SK-N-SH treated with all-trans-retinoic acid at 6 μM for 48 hours (cell line): ENCODE data around the gene UBXN10.

Source experiments
- ATAC-seq: fragments of 200-7000 bp; cut with Tn5 transposase; 3 replicates; pipeline ENCODE4 v1.9.1; 2020; ENCODE audit warnings: mild to moderate bottlenecking, moderate library complexity
- ARNTL ChIP-seq: fragments of 450-650 bp; formaldehyde crosslinking; IDR thresholded peaks from 2 replicates; pipeline ENCODE4 v1.5.0; 2020; ENCODE audit warnings: low read depth, mild to moderate bottlenecking, moderate library complexity, borderline replicate concordance
- BACH2 ChIP-seq: fragments of 250-450 bp; sonication (Bioruptor Pico); IDR thresholded peaks from 2 replicates; pipeline ENCODE4 v1.9.0; 2021; ENCODE audit warnings: mild to moderate bottlenecking, borderline replicate concordance
- CSDC2 ChIP-seq: fragments of 250-450 bp; sonication (Bioruptor Pico); IDR thresholded peaks from 2 replicates; pipeline ENCODE4 v1.5.0; 2020; ENCODE audit warnings: mild to moderate bottlenecking, moderate library complexity
- ESRRG ChIP-seq: fragments of 250-450 bp; sonication (Bioruptor Pico); IDR thresholded peaks from 2 replicates; pipeline ENCODE4 v1.6.1; 2021; ENCODE audit warnings: mild to moderate bottlenecking
- GLIS3 ChIP-seq: fragments of 250-450 bp; sonication (Bioruptor Pico); IDR thresholded peaks from 2 replicates; pipeline ENCODE4 v1.5.0; 2020; ENCODE audit warnings: mild to moderate bottlenecking, moderate library complexity
- OSR1 ChIP-seq: fragments of 250-450 bp; sonication (Bioruptor Pico); IDR thresholded peaks from 2 replicates; pipeline ENCODE4 v1.8.0; 2022; ENCODE audit warnings: moderate library complexity, mild to moderate bottlenecking, inconsistent platforms
- PATZ1 ChIP-seq: fragments of 250-450 bp; sonication (Bioruptor Pico); IDR thresholded peaks from 2 replicates; pipeline ENCODE4 v1.8.0; 2020; ENCODE audit warnings: mild to moderate bottlenecking, moderate library complexity, borderline replicate concordance
- POU6F1 ChIP-seq: fragments of 250-450 bp; sonication (Bioruptor Pico); IDR thresholded peaks from 2 replicates; pipeline ENCODE4 v1.8.0; 2021; ENCODE audit warnings: low read depth, mild to moderate bottlenecking, moderate library complexity, borderline replicate concordance
- PPARA ChIP-seq: fragments of 250-450 bp; sonication (Bioruptor Pico); IDR thresholded peaks from 2 replicates; pipeline ENCODE4 v1.5.0; 2020; ENCODE audit warnings: mild to moderate bottlenecking, borderline replicate concordance
- RARB ChIP-seq: fragments of 250-450 bp; sonication (Bioruptor Pico); IDR thresholded peaks from 2 replicates; pipeline ENCODE4 v1.8.0; 2021; ENCODE audit warnings: mild to moderate bottlenecking, moderate library complexity
- TCF4 ChIP-seq: fragments of 250-450 bp; sonication (Bioruptor Pico); IDR thresholded peaks from 2 replicates; pipeline ENCODE4 v1.8.0; 2021; ENCODE audit warnings: mild to moderate bottlenecking, moderate library complexity, borderline replicate concordance
- TOX ChIP-seq: fragments of 250-450 bp; sonication (Bioruptor Pico); IDR thresholded peaks from 2 replicates; pipeline ENCODE4 v1.8.0; 2021; ENCODE audit warnings: mild to moderate bottlenecking, moderate library complexity, borderline replicate concordance
- TSHZ2 ChIP-seq: fragments of 250-450 bp; sonication (Bioruptor Pico); IDR thresholded peaks from 2 replicates; pipeline ENCODE4 v1.5.0; 2020; ENCODE audit warnings: mild to moderate bottlenecking, moderate library complexity
- ZC3H10 ChIP-seq: fragments of 250-450 bp; sonication (Bioruptor Pico); IDR thresholded peaks from 2 replicates; pipeline ENCODE4 v1.5.1; 2021; ENCODE audit warnings: mild to moderate bottlenecking, moderate library complexity
- ZFP3 ChIP-seq: fragments of 250-450 bp; sonication (Bioruptor Pico); IDR thresholded peaks from 2 replicates; pipeline ENCODE4 v1.5.0; 2020; ENCODE audit warnings: mild to moderate bottlenecking, moderate library complexity
- ZFP30 ChIP-seq: fragments of 450-650 bp; formaldehyde crosslinking; IDR thresholded peaks from 2 replicates; pipeline ENCODE4 v1.5.0; 2022; ENCODE audit warnings: mild to moderate bottlenecking, moderate library complexity
- ZNF565 ChIP-seq: fragments of 450-650 bp; formaldehyde crosslinking; conservative IDR thresholded peaks from 2 replicates; pipeline ENCODE4 v1.5.0; 2020; ENCODE audit warnings: low read depth, mild to moderate bottlenecking, moderate library complexity
- ZNF70 ChIP-seq: fragments of 450-650 bp; formaldehyde crosslinking; IDR thresholded peaks from 2 replicates; pipeline ENCODE4 v1.5.0; 2020; ENCODE audit warnings: mild to moderate bottlenecking, moderate library complexity
- ZNF8 ChIP-seq: fragments of 450-650 bp; formaldehyde crosslinking; IDR thresholded peaks from 2 replicates; pipeline ENCODE4 v1.5.0; 2020; ENCODE audit warnings: mild to moderate bottlenecking, moderate library complexity

The UBXN10 gene

GRCh38 chr1:20224546-20224945 is 38.6 kb downstream of the UBXN10 start:
- no peak for ATAC-seq
- TF ChIP-seq ZNF70 (CRISPR knock-in tag) (no peak), ZC3H10 (CRISPR knock-in tag) (no peak), RARB (CRISPR knock-in tag) (no peak), ZNF8 (CRISPR knock-in tag) (no peak), TOX (no peak), CSDC2 (CRISPR knock-in tag) (no peak), ZNF565 (CRISPR knock-in tag) (no peak)

- ATAC-seq: no peak
- TF ChIP-seq TCF4 (CRISPR knock-in tag): no peak
- no peak for TF ChIP-seq TSHZ2 (CRISPR knock-in tag)
- TF ChIP-seq PATZ1 (CRISPR knock-in tag): no peak
- TF ChIP-seq GLIS3 (CRISPR knock-in tag): no peak
- no peak for TF ChIP-seq CSDC2 (CRISPR knock-in tag)
- no peak for TF ChIP-seq ZNF70 (CRISPR knock-in tag)
- TF ChIP-seq ARNTL (CRISPR knock-in tag): no peak
- no peak for TF ChIP-seq ZFP3 (CRISPR knock-in tag)
Observed at GRCh38 chr1:20227704-20228103, 41.8 kb downstream of the UBXN10 start.

DNA sequence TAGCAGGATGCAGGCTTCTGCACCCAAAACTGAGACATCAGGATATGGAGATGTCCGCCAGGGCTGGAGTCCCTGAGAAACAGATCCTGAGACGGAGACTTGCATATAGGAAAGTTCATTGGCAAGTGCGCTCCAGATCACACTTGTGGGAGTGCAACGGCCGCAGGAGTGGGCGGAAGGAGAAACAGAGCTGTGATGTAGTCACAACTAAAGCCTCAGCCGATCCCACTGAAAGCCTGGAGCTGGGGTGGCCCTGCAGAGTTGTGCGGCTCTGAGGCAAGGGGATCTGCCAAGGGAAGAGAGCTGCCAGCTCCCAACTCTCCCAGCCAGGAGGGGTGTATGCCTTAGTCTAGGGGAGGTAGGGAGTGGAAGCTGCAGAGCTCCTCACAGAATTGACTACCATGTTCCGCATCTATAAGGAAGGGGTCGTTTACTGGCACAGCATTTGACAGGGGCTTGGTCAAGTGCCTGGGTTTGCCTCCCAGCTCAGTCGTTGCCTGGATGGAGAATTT is 42.5 kb downstream of the UBXN10 start:
- ATAC-seq: no peak
- no peak for TF ChIP-seq PATZ1 (CRISPR knock-in tag)
- no peak for TF ChIP-seq ESRRG (CRISPR knock-in tag)
- TF ChIP-seq RARB (CRISPR knock-in tag): no peak
- no peak for TF ChIP-seq ZFP30 (CRISPR knock-in tag)
- TF ChIP-seq POU6F1 (CRISPR knock-in tag): no peak
- no peak for TF ChIP-seq OSR1 (CRISPR knock-in tag)
- TF ChIP-seq ZNF565 (CRISPR knock-in tag): no peak
- TF ChIP-seq PPARA (CRISPR knock-in tag): no peak
- TF ChIP-seq TCF4 (CRISPR knock-in tag): no peak

DNA sequence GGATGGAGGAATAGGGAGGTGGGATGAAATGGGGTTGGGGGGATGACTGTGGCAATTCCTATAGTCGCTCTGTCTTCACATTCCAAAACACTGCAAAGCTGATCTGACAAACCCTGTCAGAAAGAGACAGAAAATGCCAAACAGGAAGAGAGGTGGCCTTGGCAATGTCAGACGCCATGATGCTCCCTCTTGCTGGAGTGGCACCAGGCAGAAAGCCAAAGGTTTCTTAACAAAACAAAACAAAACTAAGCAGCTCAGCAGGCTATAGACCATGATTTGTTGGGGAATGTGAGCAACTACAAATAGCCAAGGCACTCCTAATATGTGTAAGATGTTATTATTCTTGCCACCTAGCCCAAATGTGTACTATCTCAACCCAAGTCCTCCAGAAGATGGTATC is 43.3 kb downstream of the UBXN10 start:
- ATAC-seq: no peak
- TF ChIP-seq ZNF565 (CRISPR knock-in tag) (no peak), ZNF70 (CRISPR knock-in tag) (no peak), ESRRG (CRISPR knock-in tag) (no peak), ZC3H10 (CRISPR knock-in tag) (no peak), POU6F1 (CRISPR knock-in tag) (no peak), RARB (CRISPR knock-in tag) (no peak), ZNF8 (CRISPR knock-in tag) (no peak), TSHZ2 (CRISPR knock-in tag) (no peak), BACH2 (no peak), ARNTL (CRISPR knock-in tag) (no peak), GLIS3 (CRISPR knock-in tag) (no peak), CSDC2 (CRISPR knock-in tag) (no peak), TOX (no peak), ZFP3 (CRISPR knock-in tag) (no peak)
